Kidney (tissue), 14 donors: ENCODE measurements around the gene PPP6R2. TPM values are rescaled to one million over a fixed set of nuclear protein-coding genes. Genes with fewer than 3 reads are reported as not detected.
"Not testable (repeated sequence)": the region's sequence is repeated elsewhere in the genome, so short reads cannot be mapped to it uniquely, and the experiment has no call there.

Experiments used
- DNase-seq, 5 donors: peaks; one replicate each; pipeline ENCODE4 v3.0.0-alpha.2; 2013 to 2020
- FAIRE-seq: peaks from 2 replicates; lab custom pipeline; 2012; peaks lifted over from hg19 to GRCh38; lab: Jason Lieb, UNC
- H3K27ac ChIP-seq, 2 donors: one replicate each; pipeline ENCODE4 v1.7.0; 2013; ENCODE audit warnings: low read depth in 2 of 2, low read length in 2 of 2, inconsistent platforms in 1 of 2
- H3K27me3 ChIP-seq: one replicate; pipeline ENCODE4 v1.7.1; 2013; ENCODE audit warnings: low read length, inconsistent platforms; ENCODE audit not compliant: control insufficient read depth, insufficient read depth
- H3K36me3 ChIP-seq, 3 donors: one replicate each; pipeline versions ENCODE4 v1.7.0 to v1.7.1; 2013; ENCODE audit warnings: low read length in 3 of 3, control low read depth in 1 of 3, inconsistent platforms in 1 of 3; ENCODE audit not compliant: insufficient read depth in 3 of 3, control insufficient read depth in 2 of 3
- H3K4me1 ChIP-seq, 3 donors: one replicate each; pipeline versions ENCODE4 v1.7.0 to v1.7.1; 2013; ENCODE audit warnings: low read length in 3 of 3, inconsistent platforms in 1 of 3, low read depth in 1 of 3; ENCODE audit not compliant: control insufficient read depth in 2 of 3, insufficient read depth in 2 of 3
- H3K4me3 ChIP-seq, 3 donors: one replicate each; pipeline versions ENCODE4 v1.7.0 to v1.8.1; 2013; ENCODE audit warnings: low read length in 3 of 3, control low read depth in 1 of 3, inconsistent platforms in 1 of 3
- H3K9ac ChIP-seq, 3 donors: one replicate each; pipeline versions ENCODE4 v1.7.0 to v1.7.1; 2013; ENCODE audit warnings: low read length in 3 of 3, control low read depth in 1 of 3, inconsistent platforms in 1 of 3
- H3K9me3 ChIP-seq, 3 donors: one replicate each; pipeline versions ENCODE4 v1.7.0 to v1.7.1; 2013; ENCODE audit warnings: low read length in 3 of 3, control low read depth in 1 of 3, inconsistent platforms in 1 of 3; ENCODE audit not compliant: control insufficient read depth in 2 of 3, insufficient read depth in 1 of 3
- CTCF ChIP-seq: IDR thresholded peaks from 3 replicates; pipeline ENCODE4 v1.5.1; 2012; ENCODE audit warnings: mild to moderate bottlenecking, moderate library complexity, borderline replicate concordance; ENCODE audit not compliant: insufficient read depth; ENCODE audit errors: extremely low read depth
- intact Hi-C: fragments of 100-400 bp; cut with DNase I; formaldehyde crosslinking; loops from one replicate; pipeline ENCODE4 v1.11.1; 2022
- polyA plus RNA-seq: library from polyadenylated mRNA; stranded (reverse); fragments of 350-450 nt; fragmentation: Illumina TruSeq; extraction: RNeasy Lipid Tissue Mini Kit (QIAGEN cat#74804); gene quantifications from one replicate; pipeline ENCODE4 v1.2.3, GENCODE V29; 2014; ENCODE audit warnings: low read depth, low replicate concordance; ENCODE audit not compliant: insufficient read depth
- total RNA-seq: library from RNA; stranded (reverse); fragmentation: NEBNext Ultra II Directional; extraction: Animal tissue kit (Norgen Biotek cat#: 25700); gene quantifications from one replicate; pipeline ENCODE4 v1.2.1, GENCODE V29; 2021
- donor health status: control.
- donor health status: control.
- donor health status: control.
- donor health status: control.
- donor health status: control.
- donor health status: DM: yes; HTN: yes; CAD: no.
- donor health status: Normal renal cell carcinoma (clear cell type).

The PPP6R2 gene
- total and polyA plus RNA-seq, 2 donors from 2014 or later = 39.4 to 53.8 TPM

DNA sequence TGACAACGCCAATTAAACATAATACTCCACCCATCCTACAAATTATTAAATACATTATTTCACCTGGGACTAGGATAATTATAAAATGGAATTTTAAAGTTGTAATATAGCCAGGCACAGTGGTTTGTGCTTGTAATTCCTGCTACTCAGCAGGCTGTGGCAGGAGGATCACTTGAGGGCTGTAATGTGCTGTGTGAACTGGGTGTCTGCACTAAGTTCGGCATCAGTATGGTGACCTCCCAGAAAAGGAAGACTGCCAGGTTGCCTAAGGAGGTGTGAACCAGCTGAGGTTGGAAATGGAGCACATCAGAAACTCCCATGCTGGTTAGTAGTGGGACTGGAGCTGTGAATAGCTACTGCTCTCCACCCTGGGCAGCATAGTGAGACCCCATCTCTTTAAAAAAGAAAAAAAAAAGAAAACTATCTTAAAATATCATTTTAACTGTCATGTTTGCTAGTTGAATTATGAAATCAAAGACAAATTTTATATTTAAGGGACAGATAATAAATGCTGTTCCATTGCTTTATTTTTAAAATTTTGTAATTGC is 28.0 kb downstream of the PPP6R2 start:
- H3K36me3 ChIP-seq = peaks cover 0 to 15% (median 2%) of the 10 kb centered on the region in 3 donors
- FAIRE-seq (no peak), DNase-seq (no peak)
- intact Hi-C loops = no loop called here
- no peaks in the 10 kb centered on the region for H3K4me1 ChIP-seq
- H3K9me3 ChIP-seq = no peaks in the 10 kb centered on the region
- H3K9ac ChIP-seq = no peak overlapping the region
- no peak overlapping the region for H3K27ac ChIP-seq
- TF ChIP-seq CTCF = no peak
- H3K4me3 ChIP-seq = no peak overlapping the region
- H3K27me3 ChIP-seq = no peaks in the 10 kb centered on the region

DNA sequence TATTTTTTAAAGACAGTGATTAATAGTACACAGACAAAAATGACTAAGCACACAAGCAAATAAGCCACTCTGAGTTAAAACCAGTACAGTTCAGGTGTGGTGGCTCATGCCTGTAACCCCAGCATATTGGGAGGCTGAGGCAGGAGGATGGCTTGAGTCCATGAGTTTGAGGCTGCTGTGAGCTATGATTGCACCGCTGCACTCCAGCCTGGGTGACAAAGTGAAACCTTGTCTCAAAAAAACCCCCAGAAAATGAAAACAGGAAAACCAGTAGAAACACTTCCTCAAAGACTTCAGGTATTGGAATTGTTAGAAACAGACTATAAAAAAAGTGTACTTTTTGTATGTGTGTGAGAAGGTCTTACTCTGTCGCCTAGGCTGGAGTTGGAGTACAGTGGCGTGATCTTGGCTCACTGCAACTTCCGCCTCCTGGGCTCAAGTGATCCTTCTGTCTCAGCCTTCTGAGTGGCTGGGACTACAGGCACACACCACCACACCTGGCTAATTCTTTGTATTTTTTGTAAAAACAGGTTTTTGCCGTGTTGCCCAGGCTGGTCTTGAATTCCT is 33.0 kb downstream of the PPP6R2 start:
- no peak for TF ChIP-seq CTCF
- H3K9me3 ChIP-seq = no peaks in the 10 kb centered on the region
- H3K36me3 ChIP-seq = peaks cover 0 to 21% (median under 1%) of the 10 kb centered on the region in 3 donors
- no peaks in the 10 kb centered on the region for H3K27me3 ChIP-seq
- intact Hi-C loops = no loop called here
- FAIRE-seq (no peak), DNase-seq (no peak)
- H3K4me1 ChIP-seq = no peaks in the 10 kb centered on the region
- no peak overlapping the region for H3K9ac ChIP-seq
- H3K27ac ChIP-seq = no peak overlapping the region
- H3K4me3 ChIP-seq = no peak overlapping the region

GRCh38 chr22:50381021-50381555 is 38.0 kb downstream of the PPP6R2 start:
- DNase-seq, H3K4me1 ChIP-seq, H3K9me3 ChIP-seq, H3K27me3 ChIP-seq, H3K36me3 ChIP-seq, H3K4me3 ChIP-seq, H3K27ac ChIP-seq, H3K9ac ChIP-seq, intact Hi-C loops, FAIRE-seq: not testable (repeated sequence)

DNA sequence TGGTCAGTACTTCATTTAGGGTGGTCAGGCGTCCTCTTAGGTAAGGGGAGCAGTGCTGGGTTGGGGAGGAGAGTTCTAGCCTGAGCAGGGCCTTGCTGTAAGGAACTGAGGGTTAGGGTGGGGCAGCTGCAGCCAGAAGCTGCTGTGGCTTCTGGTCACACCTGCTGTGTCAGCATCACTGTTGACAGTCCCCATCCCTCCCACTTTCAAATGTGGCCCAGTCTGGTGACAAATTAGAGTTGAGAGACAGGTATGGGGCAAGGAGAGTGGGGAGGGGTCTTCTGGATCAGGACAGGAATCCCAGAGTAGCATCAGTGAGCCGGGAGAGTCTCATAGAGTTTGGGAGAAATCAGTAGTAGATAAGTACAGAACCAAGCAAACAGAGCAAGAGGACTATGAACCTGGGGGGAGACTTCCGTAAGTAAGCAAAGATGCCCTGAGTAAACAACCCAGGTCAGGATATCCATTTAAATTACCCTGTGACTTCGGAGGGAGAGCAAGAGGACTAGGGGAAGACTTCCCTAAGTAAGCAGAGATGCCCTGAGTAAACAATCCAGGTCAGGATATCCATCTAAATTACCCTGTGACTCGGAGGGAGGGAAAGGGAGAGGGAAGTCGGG is 53.7 kb downstream of the PPP6R2 start:
- peaks cover 0 to 14% (median 12%) of the 10 kb centered on the region in 3 donors for H3K4me1 ChIP-seq
- no peaks in the 10 kb centered on the region for H3K27me3 ChIP-seq
- DNase-seq (peak in 3 of 5 donors; percentile 36 to 73 (median 72)), FAIRE-seq (no peak)
- peaks cover 0 to 11% (median 6%) of the 10 kb centered on the region in 3 donors for H3K36me3 ChIP-seq
- no peak for TF ChIP-seq CTCF
- H3K27ac ChIP-seq = peak overlapping the region in 1 of 2 donors; percentile 14
- H3K4me3 ChIP-seq = no peak overlapping the region
- H3K9me3 ChIP-seq = no peaks in the 10 kb centered on the region
- intact Hi-C loops = no loop called here
- no peak overlapping the region for H3K9ac ChIP-seq

- H3K9ac ChIP-seq, FAIRE-seq, DNase-seq, H3K4me3 ChIP-seq, intact Hi-C loops, H3K9me3 ChIP-seq, H3K27ac ChIP-seq, H3K27me3 ChIP-seq: not testable (repeated sequence)
- Histone ChIP-seq H3K4me1 (peaks cover 0 to 14% (median 12%) of the 10 kb centered on the region in 3 donors), H3K36me3 (peaks cover 0 to 11% (median 5%) of the 10 kb centered on the region in 3 donors)
Measured at GRCh38 chr22:50397371-50398060, 54.4 kb downstream of the PPP6R2 start.
